Limb (tissue), 2 donors: Measurements from ENCODE around the gene TTC29.

ENCODE experiments used
- DNase-seq, 2 donors: peaks; one replicate each; pipeline ENCODE4 v3.0.0-alpha.2; 2016; ENCODE audit errors: extremely low spot score in 2 of 2

The TTC29 gene

DNA sequence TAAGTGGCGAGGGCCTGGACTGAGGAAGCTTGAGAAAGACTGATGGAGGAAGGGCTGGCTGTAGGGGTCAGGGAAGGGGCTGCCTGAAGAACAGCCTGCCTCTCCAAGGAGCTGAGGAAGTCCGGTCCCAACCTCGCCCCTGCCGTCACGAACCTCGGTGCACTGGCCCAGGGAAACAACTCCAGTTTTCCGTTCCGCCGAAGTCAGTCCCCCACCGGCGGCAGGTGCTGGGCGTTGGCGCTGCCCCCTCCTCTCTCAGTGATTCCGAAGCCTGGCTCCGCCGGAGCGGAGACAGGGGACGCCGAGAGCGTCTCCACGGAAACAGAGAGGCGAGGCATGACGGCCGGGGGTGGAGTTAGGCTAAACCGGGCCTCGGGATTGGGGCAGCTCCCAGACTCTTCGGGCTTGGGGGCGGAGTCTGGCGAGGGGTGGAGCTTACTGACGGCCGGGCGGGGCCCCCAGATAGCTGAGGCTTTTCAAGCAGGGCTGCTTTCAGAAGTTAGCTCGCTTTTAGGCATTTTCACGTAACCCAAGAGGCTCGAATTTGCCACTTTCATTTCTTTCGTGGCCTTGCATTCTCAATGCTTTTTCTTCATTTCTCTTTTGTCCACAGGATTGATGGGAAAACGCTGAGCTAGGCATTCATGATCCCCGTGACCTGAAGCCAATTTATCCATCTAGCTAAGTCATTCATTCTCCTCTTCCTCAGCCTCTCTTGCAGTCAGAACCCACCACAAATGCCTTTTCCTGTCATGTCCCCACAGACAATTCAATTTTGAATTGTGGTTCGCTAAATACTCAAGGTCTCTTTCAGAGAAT, at the start of gene TTC29:
TSS of gene TTC29 (minus strand) at position 309 of the 819 bp plus-strand sequence. CDS start 5,969 bp downstream, outside the sequence.
- DNase-seq = peak; percentile 94

DNA sequence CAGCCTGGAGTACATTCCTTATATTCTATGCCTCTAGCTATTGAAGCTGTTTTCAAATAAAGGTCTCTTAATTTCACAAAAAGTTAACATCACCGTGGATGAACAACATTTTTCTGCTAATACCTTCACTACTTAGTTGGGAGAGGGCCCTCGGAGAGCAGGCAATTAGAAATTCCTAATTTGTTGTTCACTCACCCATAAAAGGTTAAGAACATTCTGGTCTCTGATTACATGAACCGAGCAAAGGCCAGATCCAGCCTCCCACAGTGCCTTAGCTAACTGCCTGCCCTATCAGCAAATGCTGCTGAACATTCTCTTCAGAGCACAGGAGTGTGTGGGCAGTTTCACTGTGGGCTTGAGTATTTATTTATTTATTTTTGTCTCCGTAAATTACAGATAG, 36.0 kb upstream of the TTC29 start:
- no peak for DNase-seq

DNA sequence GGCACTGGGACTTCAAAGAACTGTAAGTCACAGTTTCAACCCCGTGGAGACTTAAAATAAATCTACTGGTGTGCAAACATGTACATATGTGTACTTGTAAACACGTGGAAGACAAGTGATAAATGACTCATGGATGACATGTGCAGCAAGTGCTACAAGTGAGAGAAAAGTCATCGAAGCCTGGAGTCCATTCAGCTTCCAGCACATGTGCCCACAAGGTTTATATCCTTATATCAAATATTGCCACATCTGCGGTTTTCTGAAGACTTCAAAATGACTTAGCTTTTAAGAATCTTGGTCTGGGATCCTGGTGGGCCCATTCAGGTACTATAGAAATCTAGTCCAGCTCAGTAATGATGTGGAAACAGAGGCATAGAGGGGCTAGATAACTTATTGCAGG, 33.0 kb upstream of the TTC29 start:
- DNase-seq = no peak

DNA sequence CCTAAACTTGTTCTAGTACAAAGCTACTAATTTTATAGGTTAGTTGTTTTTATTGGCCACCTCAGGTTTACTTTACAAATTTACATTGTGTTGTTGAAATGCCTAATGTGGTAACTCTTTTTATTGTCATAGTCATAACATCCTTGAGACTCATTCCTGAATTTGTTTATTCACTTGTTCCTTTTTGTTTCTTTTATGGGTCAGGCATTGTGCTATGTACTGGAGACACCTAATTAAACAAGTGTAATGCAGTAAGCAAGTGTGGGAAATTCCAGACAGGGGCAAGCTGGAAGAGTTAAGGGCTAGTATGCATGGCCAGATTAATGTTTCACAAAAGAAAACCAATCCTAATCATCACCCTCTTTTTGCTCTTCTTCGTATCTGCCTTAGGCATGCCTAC, 30.5 kb upstream of the TTC29 start:
- no peak for DNase-seq

- no peak for DNase-seq
Observed at GRCh38 chr4:146975527-146975926, 29.9 kb upstream of the TTC29 start.

DNA sequence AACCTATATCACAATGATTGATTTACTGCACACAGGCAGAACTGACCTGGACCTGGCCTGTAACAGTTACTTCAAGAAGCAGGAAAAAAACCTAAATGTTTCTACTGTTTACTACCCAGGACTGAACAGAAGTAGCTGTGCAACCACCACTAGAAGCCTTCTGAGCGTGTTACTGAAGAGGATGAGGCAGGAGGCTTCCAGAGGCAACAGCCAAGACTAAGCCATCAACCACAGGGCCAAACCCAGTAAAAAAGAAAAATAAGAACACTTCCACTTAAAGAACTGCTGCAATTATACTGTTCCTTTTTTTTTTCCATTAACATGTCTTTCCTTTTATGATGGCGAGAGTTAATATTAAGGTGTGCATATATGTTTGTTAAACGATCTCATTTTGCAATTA, 29.4 kb upstream of the TTC29 start:
- DNase-seq = no peak

GRCh38 chr4:146972036-146972435, 26.4 kb upstream of the TTC29 start:
- no peak for DNase-seq

- DNase-seq = no peak
Observed at GRCh38 chr4:146969126-146969525, 23.5 kb upstream of the TTC29 start.

GRCh38 chr4:146960634-146961033, 15.0 kb upstream of the TTC29 start:
- no peak for DNase-seq

DNA sequence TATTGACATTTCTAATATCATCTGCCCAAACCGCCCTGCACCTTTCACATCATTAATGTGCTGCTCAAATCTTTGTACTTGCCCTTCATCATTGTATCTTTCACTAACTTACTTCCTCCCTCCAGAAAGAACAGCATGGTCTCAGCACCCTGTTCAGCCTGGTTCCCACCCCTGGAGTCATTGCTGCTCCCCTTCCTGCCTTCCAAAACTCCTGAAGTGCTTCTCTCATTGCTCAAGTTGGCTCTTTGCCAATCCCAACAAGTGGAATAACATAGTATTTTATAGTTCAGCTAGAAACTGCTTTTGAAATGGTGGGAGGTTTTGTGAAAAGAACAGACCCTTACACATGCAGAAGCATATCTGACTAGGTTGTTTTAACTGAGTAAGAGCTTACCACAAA, 14.0 kb upstream of the TTC29 start:
- DNase-seq = peak in 1 of 2 donors; percentile 9

DNA sequence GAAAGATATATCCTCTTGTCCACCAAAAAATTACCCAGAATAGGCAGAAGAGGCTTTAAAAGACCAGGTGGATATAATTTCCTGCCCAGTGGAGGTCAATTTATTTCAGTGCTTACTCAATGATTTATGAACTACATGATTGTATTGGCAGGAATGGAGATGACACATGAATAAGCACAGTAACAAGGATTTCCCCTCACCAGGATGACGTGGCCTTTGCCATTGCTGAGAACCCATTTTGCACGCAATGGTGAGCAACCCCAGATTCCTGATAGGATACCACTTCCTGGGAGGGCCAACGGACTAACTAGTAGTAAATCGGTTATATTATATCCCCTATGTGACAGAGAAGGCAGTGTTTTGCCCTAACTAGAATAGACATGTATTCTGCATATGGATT, 11.6 kb upstream of the TTC29 start:
- DNase-seq = no peak

GRCh38 chr4:146952896-146953295, 7.2 kb upstream of the TTC29 start:
- no peak for DNase-seq

DNA sequence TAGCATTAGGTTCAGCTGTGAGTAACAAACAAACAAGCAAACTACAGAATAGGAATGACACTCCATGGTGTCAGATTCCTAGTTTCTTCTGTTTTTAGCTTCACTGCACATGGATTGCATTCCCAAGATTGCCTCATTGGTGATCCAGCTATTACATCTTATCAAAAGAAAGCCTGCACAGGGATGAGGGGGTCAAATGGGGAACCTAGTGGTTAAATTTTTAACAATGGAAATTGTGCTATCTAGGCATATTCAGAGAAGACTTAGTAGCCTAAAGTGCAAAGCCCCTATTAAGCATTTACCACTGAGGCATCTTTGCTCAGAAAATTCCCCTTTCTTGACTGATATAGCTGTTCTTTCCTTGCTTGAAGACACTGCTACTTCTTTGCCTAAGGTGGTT, 3.9 kb upstream of the TTC29 start:
- no peak for DNase-seq

GRCh38 chr4:146943691-146944375, 1.8 kb downstream of the TTC29 start:
- no peak for DNase-seq

GRCh38 chr4:146932116-146932515, 13.5 kb downstream of the TTC29 start:
- no peak for DNase-seq

DNA sequence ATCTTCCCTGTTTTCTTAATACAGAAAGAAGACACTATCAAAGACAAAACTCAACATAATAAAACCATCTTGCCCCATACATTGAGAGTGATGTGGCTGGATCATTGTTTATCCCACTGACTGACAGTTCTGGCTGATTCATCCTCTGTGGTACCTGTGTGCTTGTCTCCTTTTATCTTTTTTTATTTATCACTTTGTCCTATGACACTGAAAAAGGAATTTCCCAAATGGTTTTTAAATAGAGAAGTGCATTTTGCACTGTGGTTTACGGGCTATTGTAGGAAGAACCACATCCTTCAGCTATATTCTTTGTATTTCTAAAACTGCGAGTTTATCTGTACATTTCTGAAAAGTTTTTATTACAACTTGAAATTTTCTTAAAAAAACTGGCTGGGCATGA, 15.0 kb downstream of the TTC29 start:
- no peak for DNase-seq

DNA sequence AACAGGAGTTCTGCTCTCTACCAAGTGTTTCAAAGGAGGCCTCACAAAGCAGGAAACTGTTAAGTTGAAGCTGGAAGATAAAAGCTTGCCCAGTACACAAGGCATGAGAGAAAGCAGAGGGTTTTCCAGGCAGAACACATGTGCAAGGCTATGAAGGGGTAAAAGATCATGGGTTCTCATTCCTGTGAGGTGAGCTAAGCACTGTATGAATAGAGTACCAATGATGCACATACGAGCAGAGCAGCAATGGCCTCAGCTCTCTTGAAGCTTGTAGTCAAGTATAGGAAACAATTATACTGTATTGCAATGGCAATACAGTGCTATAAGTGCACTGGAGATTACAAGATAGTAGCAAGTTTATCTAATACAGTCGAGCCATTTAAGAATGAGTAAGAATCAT, 18.0 kb downstream of the TTC29 start:
- no peak for DNase-seq

DNA sequence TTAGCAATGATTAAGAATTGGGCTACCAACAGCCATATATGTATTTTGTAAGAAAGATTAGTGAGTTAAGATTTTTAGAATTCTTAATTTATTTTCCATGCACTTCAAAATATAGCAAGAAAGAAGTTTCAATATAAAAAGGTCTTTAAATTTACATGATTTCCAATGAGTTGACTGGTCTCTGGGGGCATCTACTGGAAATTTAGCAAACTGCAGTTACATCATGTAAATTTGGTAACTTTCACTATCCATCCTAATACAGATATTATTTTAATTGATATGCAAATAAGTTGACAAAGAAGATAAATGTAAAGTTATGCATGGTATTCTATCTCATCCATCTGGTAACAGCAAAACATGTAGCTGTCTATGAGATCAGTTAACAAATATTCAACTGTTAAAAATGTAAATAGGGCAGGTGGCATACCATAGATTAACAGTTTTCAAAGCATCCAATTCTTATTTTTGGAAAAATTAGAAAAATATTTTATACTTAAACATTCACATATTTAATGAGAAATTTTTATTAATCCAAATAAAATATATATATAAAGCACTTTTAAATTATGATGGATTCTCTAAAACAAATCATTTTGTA, 29.1 kb downstream of the TTC29 start:
- DNase-seq = peak in 1 of 2 donors; percentile 51

GRCh38 chr4:146915132-146915531, 30.5 kb downstream of the TTC29 start:
- DNase-seq = no peak

DNA sequence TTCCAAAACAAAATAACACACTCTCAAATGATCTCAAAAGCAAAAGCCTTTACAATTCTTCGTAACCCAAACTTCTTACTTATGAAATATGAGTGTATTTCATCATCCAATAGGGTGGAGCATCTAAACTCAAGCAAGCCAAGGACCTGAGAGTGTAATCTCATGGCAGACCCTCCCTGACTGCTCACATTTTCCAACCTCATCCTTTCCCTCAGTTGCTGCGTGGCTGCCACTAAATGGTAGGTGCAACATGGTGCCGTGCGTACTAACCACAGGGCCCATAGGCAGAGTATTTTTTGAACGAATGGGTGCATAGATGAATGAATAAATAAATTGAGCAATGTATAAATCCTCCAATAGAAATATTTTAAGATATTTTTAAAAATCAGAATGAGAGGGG, 45.4 kb downstream of the TTC29 start:
- no peak for DNase-seq

GRCh38 chr4:146890301-146890700, 55.4 kb downstream of the TTC29 start:
- no peak for DNase-seq

DNA sequence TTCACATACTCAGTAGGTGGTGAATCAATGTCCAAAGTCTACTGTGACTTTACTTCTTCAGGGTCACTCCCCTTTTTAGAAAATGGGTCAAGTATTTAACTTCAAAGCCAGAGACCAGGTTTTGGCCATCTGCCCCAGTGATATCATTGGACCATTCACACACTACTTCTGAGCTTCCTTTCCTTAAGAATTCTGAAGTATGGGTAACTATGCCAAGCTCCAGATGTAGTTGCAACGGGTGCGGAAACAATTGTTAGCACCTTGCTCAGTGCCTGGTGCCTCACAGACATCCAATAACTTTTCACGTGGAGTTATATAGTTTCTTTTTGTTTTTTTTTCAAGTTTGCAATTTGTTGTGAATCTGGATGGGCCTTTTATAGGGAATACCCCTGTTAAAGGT, 62.6 kb downstream of the TTC29 start:
- no peak for DNase-seq

DNA sequence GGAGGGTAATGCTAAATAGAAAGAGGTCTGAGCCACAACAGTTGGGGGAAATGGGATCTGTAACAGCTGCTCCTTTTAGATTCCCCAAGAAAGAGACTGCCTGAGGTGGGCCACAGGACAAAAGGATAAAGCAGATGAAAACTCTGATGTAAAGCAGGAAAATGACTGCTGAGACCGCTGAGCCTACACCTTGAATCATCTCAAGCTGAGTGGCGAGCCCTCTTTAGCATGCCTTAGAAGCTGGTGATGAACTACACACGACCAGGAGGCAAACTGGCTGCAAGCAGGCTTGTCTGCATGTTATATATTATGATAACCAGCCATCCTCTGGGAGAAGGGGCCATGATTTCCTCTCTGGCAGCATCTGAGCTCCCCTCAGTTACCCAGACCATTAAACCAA, 88.4 kb downstream of the TTC29 start:
- DNase-seq = no peak
